GM11168 (cell line): Measurements from ENCODE around the gene TSACC.
"Not testable (repeated sequence)": the region's sequence is repeated elsewhere in the genome, so short reads cannot be mapped to it uniquely, and the experiment has no call there.

Source experiments
- in situ Hi-C: fragments of 300-500 bp; cut with MboI; formaldehyde crosslinking; loops from one replicate; pipeline ENCODE4 v1.12.0; 2022; ENCODE audit warnings: low sequenced_read_pairs; ENCODE audit not compliant: unreplicated experiment

Gene TSACC

DNA sequence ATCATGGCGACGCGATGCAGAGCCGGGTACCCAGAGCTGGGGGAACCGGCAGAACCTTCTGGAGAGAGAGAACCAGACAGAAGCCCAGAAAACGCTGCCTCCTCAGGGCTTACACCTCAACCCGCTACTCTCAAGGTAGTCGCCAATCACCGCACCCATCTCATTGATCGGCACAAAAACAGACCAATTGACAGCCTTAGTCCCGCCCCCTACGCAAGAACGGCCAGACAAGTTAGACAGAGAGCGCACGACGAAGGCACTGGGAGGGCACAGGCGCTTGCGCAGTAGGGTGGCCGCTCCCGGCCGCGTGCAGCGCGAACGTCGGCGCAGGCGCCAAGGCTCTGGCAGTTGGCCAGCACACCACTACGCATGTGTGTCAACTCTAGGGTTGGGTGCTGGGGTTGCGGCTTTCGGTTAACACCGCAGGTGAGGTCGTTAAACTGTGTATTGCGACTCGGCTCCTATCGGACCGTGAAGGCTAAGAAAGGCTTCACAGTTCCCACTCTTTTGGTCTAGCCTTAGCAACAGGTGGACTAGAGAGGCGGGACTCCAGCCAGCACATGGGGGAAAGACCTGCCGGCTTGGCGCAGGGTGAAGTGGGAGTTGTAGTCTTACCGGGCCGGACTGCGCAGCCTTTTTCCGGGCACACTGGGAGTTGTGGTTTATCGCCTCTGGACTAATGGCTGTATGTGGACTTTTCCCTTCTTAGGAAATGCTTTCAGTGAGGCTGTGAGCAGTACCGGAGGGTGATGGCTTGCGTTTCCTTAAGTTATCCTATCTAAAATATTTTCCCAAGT, at the start of gene TSACC, which contains the start of gene CCT3:
TSS of gene TSACC (plus strand) at position 347 of the 797 bp plus-strand sequence. CDS start 1,232 bp downstream, outside the sequence.
TSS of gene CCT3 (minus strand) at position 113 of the 797 bp plus-strand sequence. CDS start at position 5, 108 bp downstream.
- in situ Hi-C loops, result no loop called here

DNA sequence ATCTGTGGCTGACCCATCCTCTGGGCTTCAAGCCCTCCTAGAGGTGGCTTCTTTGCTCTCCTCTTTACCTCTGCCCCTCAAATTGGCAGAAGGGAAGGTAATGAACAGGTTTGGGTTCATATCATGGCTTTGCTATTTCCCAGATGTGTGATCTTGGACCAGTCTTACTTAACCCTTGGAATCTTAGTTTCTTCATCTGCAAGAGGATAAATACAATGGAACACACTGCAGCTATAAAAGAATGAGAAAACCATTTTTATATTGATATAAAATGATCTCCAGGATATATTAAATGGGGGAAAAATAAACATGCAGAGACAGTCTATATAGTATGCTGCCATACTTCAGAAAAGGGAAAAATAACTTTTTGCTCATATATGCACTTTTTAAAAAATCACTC, 48.5 kb upstream of the TSACC start:
- in situ Hi-C loops, result no loop called here

DNA sequence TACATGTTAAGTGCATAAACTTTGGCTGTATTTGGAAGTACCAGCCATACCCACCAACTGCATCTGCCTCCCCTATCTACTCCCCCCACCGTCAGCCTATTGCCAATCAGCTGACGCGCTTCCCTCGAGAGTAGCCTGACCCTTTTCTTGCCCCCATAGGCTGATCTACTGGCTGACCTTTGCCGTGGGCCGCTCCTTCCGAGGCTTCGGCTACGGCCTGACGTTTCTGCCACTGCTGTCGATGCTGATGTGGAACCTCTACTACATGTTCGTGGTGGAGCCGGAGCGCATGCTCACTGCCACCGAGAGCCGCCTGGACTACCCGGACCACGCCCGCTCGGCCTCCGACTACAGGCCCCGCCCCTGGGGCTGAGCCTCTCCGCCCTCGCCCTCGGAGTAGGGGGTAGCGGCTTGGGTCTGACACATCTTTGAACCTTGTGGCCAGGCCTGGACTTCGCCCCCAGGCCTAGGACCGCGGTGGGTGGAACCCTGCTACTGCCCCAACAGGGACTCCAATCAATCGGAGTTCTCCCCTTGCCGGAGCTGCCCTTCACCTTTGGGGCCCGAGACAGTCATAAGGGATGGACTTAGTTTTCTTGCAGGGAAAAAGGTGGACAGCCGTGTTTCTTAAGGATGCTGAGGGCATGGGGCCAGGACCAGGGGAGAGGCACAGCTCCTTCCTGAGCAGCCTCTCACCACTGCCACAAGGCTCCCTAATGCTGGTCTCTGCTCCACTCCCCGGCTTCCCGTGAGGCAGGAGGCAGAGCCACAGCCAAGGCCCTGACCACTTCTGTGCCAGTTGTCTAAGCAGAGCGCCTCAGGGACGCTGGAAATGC, 46.9 kb upstream of the TSACC start:
- in situ Hi-C loops, result no loop called here

DNA sequence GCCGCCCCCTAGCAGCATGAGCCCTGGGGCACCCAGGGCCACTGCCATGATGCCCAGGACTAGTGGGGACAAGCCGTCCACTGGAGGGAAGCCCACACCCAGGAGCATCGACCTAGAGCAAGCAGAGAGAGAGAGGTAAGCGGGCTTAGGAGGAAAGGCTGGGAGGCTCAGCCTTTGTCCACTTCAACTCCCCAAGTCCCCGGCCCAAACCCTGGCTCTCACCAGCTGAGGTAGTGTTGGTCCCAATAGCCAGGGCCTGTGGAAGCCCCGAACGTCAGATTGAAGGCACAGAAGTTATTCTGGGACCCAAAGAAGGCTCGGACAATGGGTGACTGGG, 45.3 kb upstream of the TSACC start:
- in situ Hi-C loops, result no loop called here

DNA sequence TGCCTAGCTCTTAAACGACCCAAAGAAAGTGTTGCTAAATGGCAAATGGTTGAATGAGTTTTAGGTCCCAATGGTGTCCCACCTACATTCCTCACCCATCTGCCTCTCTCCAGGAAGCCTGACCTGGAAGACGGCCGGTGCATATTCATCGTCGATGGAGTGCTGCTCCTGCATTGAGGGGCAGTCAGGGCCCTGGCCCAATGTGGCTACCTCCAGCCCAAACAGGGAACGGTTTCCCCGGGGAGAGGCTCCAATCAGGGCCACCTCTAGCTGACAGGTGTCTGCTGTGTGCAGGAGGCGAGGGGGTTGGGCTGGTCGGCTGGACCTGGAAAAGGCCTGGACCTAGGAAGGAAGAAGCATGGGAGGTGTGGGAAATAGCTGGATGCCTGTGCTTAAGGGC, 44.4 kb upstream of the TSACC start:
- in situ Hi-C loops, result no loop called here

DNA sequence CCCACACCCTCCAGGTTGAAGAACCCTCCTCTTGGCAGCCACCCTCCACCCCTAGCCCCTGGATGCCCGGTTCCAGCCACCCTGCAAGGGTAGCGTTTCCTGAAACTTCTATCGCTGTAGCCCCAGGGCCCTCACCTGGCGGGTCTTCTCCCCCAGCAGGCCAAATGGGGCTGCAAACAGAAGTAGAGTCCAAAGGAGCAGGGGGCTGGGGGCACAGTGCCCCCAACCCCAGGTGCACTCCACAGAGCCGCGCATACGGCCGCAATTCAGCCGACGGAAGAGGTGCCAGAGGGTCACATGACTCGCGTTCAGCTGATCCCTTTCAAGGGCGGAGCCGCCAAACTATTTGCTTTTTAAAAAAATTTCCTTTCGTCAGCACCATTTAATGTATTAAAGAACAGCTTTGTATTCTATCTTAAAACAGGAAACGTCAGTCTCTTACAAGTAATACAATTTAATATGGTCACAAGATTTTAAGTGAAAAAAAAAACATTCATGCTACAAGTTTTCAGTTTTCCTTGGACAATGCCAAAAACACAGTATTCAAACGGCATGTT, 42.9 kb upstream of the TSACC start, which contains the start of gene GLMP:
TSS of gene GLMP (minus strand) at position 289 of the 557 bp plus-strand sequence. CDS start at position 255, 34 bp downstream.
- in situ Hi-C loops, result no loop called here

DNA sequence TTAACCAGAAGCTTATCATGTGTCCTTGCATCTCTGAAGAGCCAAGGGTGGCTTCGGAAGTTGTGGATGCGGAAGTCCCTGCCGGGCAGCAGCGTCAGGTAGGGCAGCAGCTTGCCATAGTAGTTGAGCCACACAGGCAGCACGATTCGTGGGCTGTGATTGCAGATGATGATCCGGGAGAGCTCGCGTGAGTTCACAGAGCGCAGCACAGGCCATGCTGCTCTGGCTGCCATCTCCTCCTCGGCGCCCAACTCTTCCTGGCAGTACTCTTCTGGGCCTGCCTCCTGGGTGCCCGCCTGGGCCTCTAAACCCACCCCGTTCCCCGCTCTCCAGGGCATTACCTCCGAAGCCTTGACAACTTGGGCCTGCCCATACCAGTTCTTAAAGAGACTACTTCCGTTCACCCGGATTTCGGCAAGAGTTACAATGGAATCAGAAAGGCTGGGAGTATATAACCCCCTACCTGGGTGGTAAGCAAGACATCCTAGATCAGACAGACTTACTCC, 39.4 kb upstream of the TSACC start, which contains the start of gene VHLL:
TSS of gene VHLL (minus strand) at position 456 of the 506 bp plus-strand sequence. CDS start at position 338, 118 bp downstream.
- in situ Hi-C loops, result no loop called here

DNA sequence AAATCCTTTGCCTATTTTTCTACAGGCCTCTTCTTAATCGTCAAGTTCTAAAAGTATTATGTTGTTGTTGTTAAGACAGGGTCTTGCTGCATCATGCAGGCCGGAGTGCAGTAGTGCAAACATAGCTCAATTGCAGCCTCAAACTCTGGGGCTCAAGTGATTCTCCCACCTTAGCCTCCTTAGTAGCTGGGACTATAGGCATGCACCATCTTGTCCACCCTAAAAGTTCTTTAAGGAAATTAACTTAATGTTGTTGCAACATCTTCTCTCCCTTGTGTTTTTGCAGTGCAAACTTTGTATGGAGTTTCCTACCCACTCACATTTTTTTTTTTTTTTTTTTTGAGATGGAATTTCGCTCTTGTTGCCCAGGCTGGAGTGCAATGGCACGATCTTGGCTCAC, 35.1 kb upstream of the TSACC start:
- in situ Hi-C loops, result no loop called here

DNA sequence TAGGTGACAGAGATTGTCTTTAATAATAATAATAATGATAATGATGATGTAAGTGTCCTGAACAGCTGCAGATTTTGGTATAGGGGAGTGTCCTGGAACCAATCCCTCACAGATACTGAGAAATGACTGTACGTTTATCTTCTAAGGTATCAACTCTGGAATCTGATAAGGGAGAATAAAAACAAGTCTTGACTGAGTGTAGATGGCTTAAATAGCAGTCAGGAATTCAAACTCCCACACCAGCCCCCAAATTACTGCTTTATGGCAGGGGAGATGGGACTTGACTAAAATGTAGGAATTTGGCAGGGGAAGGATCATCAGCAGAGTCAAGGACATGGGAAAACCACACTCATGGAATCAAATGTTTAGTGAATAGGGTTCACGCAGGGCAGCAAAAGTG, 33.1 kb upstream of the TSACC start:
- in situ Hi-C loops, result no loop called here

DNA sequence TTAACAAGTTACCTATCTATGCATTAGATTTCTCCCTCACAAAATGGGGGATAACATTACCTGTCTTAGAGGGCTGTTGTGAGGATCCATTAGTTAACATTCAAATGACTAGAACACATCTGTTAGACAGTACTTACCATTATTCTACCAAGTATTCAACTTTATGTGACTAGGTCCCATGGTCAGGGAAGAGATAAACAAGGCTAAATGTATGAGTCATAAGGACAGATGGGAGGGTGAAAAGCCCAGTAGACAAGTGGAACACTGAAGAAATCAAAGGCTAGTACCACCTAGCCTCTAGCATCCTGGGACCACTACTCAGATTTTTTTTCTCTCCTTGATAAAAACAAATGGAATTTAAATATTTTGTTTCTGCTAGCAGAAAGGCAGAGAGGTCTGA, 30.2 kb upstream of the TSACC start:
- in situ Hi-C loops, result no loop called here

DNA sequence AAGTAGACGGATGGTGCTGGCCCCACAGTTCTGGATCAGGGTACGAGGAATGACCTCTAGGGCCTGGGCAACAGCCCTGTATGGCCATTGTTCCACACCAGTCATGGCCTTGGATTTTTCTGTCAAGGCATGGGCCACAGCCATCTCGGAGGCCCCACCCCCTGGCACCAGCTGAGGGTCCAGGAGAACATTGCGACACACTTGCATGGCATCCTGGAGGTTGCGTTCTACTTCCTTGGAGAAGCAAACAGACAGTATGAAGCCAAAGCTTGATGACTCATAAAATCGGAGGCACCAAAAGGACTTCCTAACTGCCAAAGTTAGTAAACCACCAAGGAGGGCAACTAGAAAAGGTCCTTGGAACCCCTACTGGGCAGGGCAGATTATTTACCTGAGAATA, 27.4 kb upstream of the TSACC start:
- in situ Hi-C loops, result no loop called here

DNA sequence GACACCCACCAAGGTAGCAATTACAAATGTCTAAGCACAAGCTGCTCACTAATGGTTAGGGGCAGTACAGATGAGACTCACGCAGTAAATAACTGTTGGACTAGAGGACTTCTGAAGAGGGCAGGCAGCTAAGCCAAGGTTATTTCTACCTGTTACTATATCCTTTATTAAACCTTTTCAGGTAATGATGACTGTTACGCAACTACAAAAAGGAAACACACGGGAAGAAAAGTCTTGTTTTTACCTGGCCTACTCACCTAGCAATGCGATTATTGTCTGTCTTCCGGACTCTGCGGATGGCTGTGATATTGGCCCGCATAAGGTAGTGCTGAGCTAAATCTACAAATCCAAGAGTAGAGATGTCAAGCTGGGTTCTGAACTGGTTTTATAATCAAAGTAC, 21.4 kb upstream of the TSACC start:
- in situ Hi-C loops, result no loop called here

DNA sequence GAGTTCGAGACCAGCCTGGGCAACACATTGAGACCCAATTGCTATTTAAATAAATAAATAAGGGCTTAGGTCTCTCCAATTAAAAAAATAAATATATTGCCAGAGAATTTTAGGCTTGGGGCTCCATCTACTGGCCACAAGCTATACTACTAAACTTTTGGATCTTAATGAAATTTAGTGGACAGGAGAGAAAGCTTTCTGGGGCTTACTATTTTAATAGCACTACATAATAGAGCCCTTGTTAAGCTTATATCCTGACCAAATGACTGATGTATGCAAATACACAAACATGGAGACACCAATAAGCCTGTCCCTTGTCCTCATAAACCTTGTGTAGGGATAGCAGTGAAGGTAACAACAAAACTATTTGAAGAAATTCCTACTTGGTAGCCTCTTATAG, 18.7 kb upstream of the TSACC start:
- in situ Hi-C loops, result no loop called here

DNA sequence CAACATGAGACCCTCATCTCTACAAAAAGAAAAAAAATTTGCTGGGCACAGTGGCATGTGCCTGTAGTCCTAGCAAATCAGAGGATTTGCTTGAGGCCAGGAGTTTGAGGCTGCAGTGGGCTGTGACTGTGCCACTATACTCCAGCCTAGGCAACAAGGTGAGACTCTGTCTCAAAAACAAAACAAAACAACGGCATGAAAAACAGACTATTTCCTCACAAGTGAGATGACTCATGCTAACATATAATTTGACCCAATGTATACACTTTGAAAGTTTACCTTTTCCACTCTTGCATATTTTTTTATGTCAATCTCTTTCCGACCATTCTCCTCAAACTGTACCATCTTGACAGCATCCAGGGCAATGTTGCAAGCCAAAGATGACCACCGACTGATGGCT, 17.8 kb upstream of the TSACC start:
- in situ Hi-C loops, result no loop called here

DNA sequence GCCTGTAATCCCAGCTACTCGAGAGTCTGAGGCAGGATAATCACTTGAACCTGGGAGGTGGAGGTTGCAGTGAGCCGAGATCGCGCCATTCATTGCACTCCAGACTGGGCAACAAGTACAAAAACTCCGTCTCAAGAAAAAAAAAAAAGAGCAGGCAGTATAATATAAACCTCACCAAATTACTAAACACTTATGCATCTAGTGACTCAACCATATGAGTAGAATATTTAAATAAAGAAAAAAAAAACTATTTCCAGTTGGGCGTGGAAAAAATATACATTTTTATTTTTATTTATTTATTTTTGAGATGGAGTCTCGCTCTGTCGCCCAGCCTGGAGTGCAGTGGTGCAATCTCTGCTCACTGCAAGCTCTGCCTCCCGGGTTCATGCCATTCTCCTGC, 15.1 kb upstream of the TSACC start:
- in situ Hi-C loops, result not testable (repeated sequence)

DNA sequence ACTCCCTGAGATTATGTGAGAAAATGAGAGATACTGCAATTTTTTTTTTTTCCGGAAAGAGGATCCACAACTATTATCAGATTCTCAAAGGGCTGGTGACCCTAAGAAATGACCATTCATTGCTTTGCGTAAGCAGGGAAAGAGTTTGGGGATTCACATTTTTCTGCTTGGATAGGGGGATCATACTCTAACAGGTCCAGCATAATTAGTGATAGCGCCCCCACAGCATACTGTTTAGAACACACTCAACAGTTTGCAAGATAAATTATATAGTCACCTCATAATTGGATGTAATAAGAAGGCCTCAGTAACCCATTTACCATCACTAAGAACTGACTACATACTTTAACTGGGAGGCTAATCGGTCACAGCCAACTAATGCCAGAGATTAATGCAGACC, 2.1 kb upstream of the TSACC start:
- in situ Hi-C loops, result no loop called here

DNA sequence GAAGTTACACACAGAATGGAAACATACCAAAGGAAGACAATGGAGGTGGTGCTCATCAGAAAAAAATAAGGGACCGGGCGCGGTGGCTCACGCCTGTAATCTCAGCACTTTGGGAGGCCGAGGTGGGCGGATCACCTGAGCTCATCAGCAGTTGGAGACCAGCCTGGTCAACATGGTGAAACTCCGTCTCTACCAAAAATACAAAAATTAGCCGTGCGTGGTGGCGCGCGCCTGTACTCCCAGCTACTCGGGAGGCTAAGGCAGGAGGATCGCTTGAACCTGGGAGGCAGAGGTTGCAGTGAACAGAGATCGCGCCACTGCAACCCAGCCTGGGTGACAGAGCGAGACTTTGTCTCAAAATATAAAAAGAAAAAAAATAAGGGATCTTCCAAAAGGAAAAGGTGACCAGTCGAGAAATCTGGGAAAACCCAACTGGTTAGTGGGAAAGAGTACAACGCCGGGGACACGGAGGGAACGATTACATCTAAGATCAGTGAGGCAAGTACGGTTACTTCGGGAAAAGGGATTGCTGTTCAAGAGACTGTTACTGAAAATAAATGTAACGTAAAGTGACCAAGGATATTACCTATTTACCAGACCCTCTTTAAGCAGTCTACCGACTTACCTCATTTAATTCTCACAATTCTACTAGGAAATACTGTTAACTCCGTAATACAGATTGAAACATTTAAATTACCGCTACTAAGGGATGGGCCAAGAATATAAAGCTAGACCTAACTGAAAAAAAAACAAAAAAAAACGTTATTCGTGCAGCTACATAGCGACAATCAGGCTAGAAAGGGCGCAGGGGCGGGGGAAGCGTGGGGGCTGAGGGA, 1.1 kb upstream of the TSACC start:
- in situ Hi-C loops, result no loop called here

DNA sequence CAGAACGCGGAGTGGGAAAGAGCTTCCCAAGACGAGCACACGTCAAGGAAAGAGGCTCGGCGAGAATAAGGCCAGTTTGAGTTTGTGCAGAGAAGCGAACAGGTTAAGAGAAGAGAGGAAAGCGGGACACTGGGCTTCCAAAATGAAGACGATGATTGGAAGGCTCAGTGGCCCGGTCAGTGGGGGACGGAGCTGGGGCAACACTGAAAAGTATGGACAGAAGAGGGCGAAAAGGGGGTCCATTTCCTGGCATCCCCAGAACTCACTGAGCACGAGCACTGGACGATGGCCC, 492 bp upstream of the TSACC start:
- in situ Hi-C loops, result no loop called here

DNA sequence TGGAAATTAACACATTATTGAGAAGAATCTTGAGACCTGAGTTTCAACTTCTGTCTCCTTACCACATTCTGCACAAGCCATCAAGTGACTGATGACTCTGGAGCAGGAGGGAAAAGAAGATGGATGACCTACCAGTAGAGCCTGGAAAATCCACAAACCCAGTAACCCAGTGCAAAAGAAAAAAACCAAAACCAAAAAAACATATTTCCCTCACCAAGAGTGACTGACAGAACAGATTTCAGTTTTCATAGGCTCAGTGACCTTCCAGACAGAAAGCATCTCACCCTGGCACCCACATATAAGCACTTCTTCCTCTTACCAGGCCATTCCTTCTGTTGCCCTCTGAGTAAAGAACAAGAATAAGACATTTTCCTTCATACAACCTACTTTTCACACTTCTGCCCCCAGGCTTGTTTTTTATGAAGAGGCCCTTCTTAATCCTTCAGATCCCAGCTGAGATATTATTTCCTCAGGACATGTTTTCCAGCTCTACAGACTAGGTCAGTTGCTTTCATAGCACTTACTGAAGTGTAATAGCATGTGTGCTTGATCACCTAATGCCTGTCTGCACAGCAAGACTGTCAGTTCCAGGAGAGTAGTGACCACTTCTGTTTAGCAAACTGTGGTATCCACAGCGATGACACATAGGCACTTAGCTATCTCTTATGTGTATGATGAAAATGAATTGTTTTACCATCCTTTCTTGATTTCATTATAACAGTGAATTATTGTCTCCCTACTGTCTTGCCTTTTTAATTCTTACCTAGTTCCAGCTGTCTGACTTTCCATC, 4.0 kb downstream of the TSACC start:
- in situ Hi-C loops, result no loop called here
